ENCODE data around the gene UQCC3.
A peak's percentile ranks its signal among the peaks of the same experiment; 100 is the strongest.

Gene UQCC3

DNA sequence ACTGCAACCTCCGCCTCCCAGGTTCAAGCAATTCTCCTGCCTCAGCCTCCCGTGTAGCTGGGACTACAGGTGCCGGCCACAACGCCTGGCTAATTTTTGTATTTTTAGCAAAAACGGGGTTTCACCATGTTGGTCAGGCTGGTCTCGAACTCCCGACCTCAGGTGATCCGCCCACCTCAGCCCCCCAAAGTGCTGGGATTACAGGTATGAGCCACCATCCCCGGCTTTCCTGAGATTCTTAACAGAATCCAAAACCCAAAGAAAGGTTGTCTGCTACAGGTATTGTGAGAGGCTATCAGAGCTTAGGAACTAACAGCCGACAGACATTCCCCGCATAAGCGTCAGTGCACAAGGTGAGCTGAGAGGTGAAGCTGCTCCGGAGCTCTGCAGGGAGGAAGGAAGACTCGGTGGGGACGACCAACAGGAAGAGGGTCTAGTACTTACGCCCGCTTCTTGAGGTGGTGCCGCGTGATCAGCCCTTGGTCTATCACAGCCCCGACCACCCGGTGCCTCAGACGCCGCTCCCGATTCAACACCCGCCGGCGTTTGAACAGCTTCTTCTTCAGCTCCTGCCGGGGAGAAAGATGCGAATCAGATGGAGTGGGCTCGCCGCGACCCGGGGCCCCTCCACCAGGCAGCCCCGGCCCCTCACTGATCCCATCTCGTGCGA lies 6.9 kb upstream of the UQCC3 start:
- Histone ChIP-seq H3K9me3 (ENCODE audit: insufficient read depth, low read length, severe bottlenecking) (no peaks in the 10 kb centered on the region), H3K9ac (ENCODE audit: low read depth, low read length) (peak overlapping the region; percentile 76), H3K4me2 (ENCODE audit: insufficient read depth, low read length) (peak overlapping the region; percentile 86), H3K4me1 (ENCODE audit: insufficient read depth, low read length) (peaks cover 42% of the 10 kb centered on the region), H3K36me3 (ENCODE audit: insufficient read depth, low read length) (peaks cover 34% of the 10 kb centered on the region), H4K20me1 (ENCODE audit: insufficient read depth, low read length) (peaks cover 10% of the 10 kb centered on the region), H2AFZ (ENCODE audit: low read depth, low read length) (peak overlapping the region; percentile 67), H3K27me3 (ENCODE audit: insufficient read depth, low read length, poor library complexity) (no peaks in the 10 kb centered on the region), H3K4me3 (ENCODE audit: low read depth in 1 of 2, low read length in 2 of 2) (peak overlapping the region; percentile 58 to 72), H3K27ac (ENCODE audit: low read length) (peak overlapping the region; percentile 83), H3K79me2 (ENCODE audit: insufficient read depth, low read length) (peaks cover 54% of the 10 kb centered on the region)
- DNase-seq (peak; percentile 73), ATAC-seq (ENCODE audit: insufficient read depth, low read depth) (peak; percentile 63)
- no peak for TF ChIP-seq CTCF (IDR thresholded peaks at IDR 0.05; ENCODE audit: borderline replicate concordance, extremely low read depth, low read length, poor library complexity, severe bottlenecking)
- TF ChIP-seq EZH2 (IDR thresholded peaks at IDR 0.05; ENCODE audit: borderline replicate concordance, low read depth, low read length, severe bottlenecking): no peak

GRCh38 chr11:62665075-62665598 lies 6.3 kb upstream of the UQCC3 start, which contains the start of the genes C11orf98 and CSKMT:
Gene C11orf98 (minus strand): TSS chr11:62665210. CDS start chr11:62665169, 41 bp downstream.
Gene CSKMT (plus strand): TSS chr11:62665312. CDS start chr11:62665880, 568 bp downstream.
- peaks cover 59% of the 10 kb centered on the region for H3K79me2 ChIP-seq (ENCODE audit: insufficient read depth, low read length)
- peak within 1 kb of the TSS; percentile 86 for H3K4me2 ChIP-seq (ENCODE audit: insufficient read depth, low read length)
- peaks cover 48% of the 10 kb centered on the region for H3K4me1 ChIP-seq (ENCODE audit: insufficient read depth, low read length)
- peaks cover 40% of the 10 kb centered on the region for H3K36me3 ChIP-seq (ENCODE audit: insufficient read depth, low read length)
- no peak for TF ChIP-seq CTCF (IDR thresholded peaks at IDR 0.05; ENCODE audit: borderline replicate concordance, extremely low read depth, low read length, poor library complexity, severe bottlenecking)
- no peak for TF ChIP-seq EZH2 (IDR thresholded peaks at IDR 0.05; ENCODE audit: borderline replicate concordance, low read depth, low read length, severe bottlenecking)
- H4K20me1 ChIP-seq (ENCODE audit: insufficient read depth, low read length): peaks cover 10% of the 10 kb centered on the region
- peak; percentile 84 for ATAC-seq (ENCODE audit: insufficient read depth, low read depth)
- H3K9ac ChIP-seq (ENCODE audit: low read depth, low read length): peak within 1 kb of the TSS; percentile 76
- no peaks in the 10 kb centered on the region for H3K9me3 ChIP-seq (ENCODE audit: insufficient read depth, low read length, severe bottlenecking)
- peak within 1 kb of the TSS; percentile 89 for H3K27ac ChIP-seq (ENCODE audit: low read length)
- peak; percentile 98 for DNase-seq
- H3K4me3 ChIP-seq (ENCODE audit: low read depth in 1 of 2, low read length in 2 of 2): peak within 1 kb of the TSS; percentile 58 to 72
- H3K27me3 ChIP-seq (ENCODE audit: insufficient read depth, low read length, poor library complexity): no peaks in the 10 kb centered on the region
- H2AFZ ChIP-seq (ENCODE audit: low read depth, low read length): peak within 1 kb of the TSS; percentile 77

GRCh38 chr11:62665599-62666258 lies 5.7 kb upstream of the UQCC3 start:
- H3K27ac ChIP-seq (ENCODE audit: low read length): peak overlapping the region; percentile 89
- TF ChIP-seq CTCF (IDR thresholded peaks at IDR 0.05; ENCODE audit: borderline replicate concordance, extremely low read depth, low read length, poor library complexity, severe bottlenecking) (peak; percentile 7), EZH2 (IDR thresholded peaks at IDR 0.05; ENCODE audit: borderline replicate concordance, low read depth, low read length, severe bottlenecking) (no peak)
- DNase-seq (peak; percentile 78), ATAC-seq (ENCODE audit: insufficient read depth, low read depth) (peak; percentile 51)
- peaks cover 42% of the 10 kb centered on the region for H3K36me3 ChIP-seq (ENCODE audit: insufficient read depth, low read length)
- H2AFZ ChIP-seq (ENCODE audit: low read depth, low read length): peak overlapping the region; percentile 77
- peak overlapping the region; percentile 58 to 72 for H3K4me3 ChIP-seq (ENCODE audit: low read depth in 1 of 2, low read length in 2 of 2)
- peaks cover 10% of the 10 kb centered on the region for H4K20me1 ChIP-seq (ENCODE audit: insufficient read depth, low read length)
- H3K4me2 ChIP-seq (ENCODE audit: insufficient read depth, low read length): peak overlapping the region; percentile 86
- peaks cover 54% of the 10 kb centered on the region for H3K4me1 ChIP-seq (ENCODE audit: insufficient read depth, low read length)
- peaks cover 65% of the 10 kb centered on the region for H3K79me2 ChIP-seq (ENCODE audit: insufficient read depth, low read length)
- peak overlapping the region; percentile 76 for H3K9ac ChIP-seq (ENCODE audit: low read depth, low read length)
- H3K9me3 ChIP-seq (ENCODE audit: insufficient read depth, low read length, severe bottlenecking): no peaks in the 10 kb centered on the region
- no peaks in the 10 kb centered on the region for H3K27me3 ChIP-seq (ENCODE audit: insufficient read depth, low read length, poor library complexity)

Data from DND-41 (cell line).